Liver (tissue), 3 donors: ENCODE measurements around the gene BRIX1.

ENCODE experiments used
- FOXA1 ChIP-seq: IDR thresholded peaks from 2 replicates; pipeline ENCODE4 v1.6.1; 2016; ENCODE audit warnings: antibody characterized with exemption
- JUND ChIP-seq, 2 donors: IDR thresholded peaks; 2 replicates each; pipeline ENCODE4 v1.6.1; 2016; ENCODE audit warnings: antibody characterized with exemption in 2 of 2
- NR2F2 ChIP-seq: IDR thresholded peaks from 2 replicates; pipeline ENCODE4 v1.6.1; 2016; ENCODE audit warnings: antibody characterized with exemption
- RAD21 ChIP-seq, 2 donors: IDR thresholded peaks; 2 replicates each; pipeline ENCODE4 v1.6.1; 2016; ENCODE audit warnings: antibody characterized with exemption in 2 of 2, mild to moderate bottlenecking in 2 of 2
- SP1 ChIP-seq: IDR thresholded peaks from 2 replicates; pipeline ENCODE4 v1.6.1; 2018; ENCODE audit warnings: antibody characterized with exemption, mild to moderate bottlenecking
- YY1 ChIP-seq: IDR thresholded peaks from 2 replicates; pipeline ENCODE4 v1.6.1; 2016; ENCODE audit warnings: antibody characterized with exemption, mild to moderate bottlenecking
- TF ChIP-seq, protein P1 (sequence below): fragments of 150-350 bp; IDR thresholded peaks from 2 replicates; pipeline ENCODE4 v1.5.1; 2017; ENCODE audit warnings: improper control_type of control experiment, low read depth, low read length; ENCODE audit not compliant: missing input control
- TF ChIP-seq, protein P2 (sequence below): IDR thresholded peaks from 2 replicates; pipeline ENCODE4 v1.6.1; 2016; ENCODE audit warnings: antibody characterized with exemption
- TF ChIP-seq, protein P3 (sequence below): IDR thresholded peaks from 2 replicates; pipeline ENCODE4 v1.6.1; 2016; ENCODE audit warnings: antibody characterized with exemption, mild to moderate bottlenecking
- TF ChIP-seq, protein P4 (sequence below): IDR thresholded peaks from 2 replicates; pipeline ENCODE4 v1.6.1; 2016; ENCODE audit warnings: antibody characterized with exemption
- donor health status: healthy.
- donor health status: healthy.

DNA sequence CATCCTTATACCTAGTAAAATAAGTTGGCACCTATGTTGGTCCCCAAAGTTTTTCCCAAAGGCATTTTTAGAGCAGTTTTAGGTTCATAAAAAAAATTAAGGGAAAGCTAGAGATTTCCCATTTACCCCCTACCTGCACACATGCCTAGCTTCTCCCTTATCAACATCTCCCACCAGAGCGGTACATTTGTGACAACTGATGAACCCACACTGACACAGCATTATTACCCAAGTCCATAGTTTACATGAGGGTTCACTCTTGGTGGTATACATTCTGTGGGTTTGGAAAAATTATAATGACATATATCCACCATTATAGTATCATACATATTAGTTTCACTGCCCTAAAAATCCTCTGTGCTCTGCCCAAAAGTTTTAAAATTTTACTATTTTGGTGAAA is 12.3 kb upstream of the BRIX1 start:
- TF ChIP-seq, protein P1, sequence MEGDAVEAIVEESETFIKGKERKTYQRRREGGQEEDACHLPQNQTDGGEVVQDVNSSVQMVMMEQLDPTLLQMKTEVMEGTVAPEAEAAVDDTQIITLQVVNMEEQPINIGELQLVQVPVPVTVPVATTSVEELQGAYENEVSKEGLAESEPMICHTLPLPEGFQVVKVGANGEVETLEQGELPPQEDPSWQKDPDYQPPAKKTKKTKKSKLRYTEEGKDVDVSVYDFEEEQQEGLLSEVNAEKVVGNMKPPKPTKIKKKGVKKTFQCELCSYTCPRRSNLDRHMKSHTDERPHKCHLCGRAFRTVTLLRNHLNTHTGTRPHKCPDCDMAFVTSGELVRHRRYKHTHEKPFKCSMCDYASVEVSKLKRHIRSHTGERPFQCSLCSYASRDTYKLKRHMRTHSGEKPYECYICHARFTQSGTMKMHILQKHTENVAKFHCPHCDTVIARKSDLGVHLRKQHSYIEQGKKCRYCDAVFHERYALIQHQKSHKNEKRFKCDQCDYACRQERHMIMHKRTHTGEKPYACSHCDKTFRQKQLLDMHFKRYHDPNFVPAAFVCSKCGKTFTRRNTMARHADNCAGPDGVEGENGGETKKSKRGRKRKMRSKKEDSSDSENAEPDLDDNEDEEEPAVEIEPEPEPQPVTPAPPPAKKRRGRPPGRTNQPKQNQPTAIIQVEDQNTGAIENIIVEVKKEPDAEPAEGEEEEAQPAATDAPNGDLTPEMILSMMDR = no peak
- TF ChIP-seq, protein P2, sequence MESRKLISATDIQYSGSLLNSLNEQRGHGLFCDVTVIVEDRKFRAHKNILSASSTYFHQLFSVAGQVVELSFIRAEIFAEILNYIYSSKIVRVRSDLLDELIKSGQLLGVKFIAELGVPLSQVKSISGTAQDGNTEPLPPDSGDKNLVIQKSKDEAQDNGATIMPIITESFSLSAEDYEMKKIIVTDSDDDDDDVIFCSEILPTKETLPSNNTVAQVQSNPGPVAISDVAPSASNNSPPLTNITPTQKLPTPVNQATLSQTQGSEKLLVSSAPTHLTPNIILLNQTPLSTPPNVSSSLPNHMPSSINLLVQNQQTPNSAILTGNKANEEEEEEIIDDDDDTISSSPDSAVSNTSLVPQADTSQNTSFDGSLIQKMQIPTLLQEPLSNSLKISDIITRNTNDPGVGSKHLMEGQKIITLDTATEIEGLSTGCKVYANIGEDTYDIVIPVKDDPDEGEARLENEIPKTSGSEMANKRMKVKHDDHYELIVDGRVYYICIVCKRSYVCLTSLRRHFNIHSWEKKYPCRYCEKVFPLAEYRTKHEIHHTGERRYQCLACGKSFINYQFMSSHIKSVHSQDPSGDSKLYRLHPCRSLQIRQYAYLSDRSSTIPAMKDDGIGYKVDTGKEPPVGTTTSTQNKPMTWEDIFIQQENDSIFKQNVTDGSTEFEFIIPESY = no peak
- TF ChIP-seq, protein P3, sequence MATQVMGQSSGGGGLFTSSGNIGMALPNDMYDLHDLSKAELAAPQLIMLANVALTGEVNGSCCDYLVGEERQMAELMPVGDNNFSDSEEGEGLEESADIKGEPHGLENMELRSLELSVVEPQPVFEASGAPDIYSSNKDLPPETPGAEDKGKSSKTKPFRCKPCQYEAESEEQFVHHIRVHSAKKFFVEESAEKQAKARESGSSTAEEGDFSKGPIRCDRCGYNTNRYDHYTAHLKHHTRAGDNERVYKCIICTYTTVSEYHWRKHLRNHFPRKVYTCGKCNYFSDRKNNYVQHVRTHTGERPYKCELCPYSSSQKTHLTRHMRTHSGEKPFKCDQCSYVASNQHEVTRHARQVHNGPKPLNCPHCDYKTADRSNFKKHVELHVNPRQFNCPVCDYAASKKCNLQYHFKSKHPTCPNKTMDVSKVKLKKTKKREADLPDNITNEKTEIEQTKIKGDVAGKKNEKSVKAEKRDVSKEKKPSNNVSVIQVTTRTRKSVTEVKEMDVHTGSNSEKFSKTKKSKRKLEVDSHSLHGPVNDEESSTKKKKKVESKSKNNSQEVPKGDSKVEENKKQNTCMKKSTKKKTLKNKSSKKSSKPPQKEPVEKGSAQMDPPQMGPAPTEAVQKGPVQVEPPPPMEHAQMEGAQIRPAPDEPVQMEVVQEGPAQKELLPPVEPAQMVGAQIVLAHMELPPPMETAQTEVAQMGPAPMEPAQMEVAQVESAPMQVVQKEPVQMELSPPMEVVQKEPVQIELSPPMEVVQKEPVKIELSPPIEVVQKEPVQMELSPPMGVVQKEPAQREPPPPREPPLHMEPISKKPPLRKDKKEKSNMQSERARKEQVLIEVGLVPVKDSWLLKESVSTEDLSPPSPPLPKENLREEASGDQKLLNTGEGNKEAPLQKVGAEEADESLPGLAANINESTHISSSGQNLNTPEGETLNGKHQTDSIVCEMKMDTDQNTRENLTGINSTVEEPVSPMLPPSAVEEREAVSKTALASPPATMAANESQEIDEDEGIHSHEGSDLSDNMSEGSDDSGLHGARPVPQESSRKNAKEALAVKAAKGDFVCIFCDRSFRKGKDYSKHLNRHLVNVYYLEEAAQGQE = no peak
- TF ChIP-seq, protein P4, sequence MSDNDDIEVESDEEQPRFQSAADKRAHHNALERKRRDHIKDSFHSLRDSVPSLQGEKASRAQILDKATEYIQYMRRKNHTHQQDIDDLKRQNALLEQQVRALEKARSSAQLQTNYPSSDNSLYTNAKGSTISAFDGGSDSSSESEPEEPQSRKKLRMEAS = no peak
- TF ChIP-seq JUND (IDR thresholded peaks at IDR 0.05) = no peak
- no peak for TF ChIP-seq RAD21 (IDR thresholded peaks at IDR 0.05)
- no peak for TF ChIP-seq NR2F2
- no peak for TF ChIP-seq SP1
- no peak for TF ChIP-seq FOXA1
- no peak for TF ChIP-seq YY1
